Adrenal gland (tissue), 5 donors: ENCODE data around the gene PTPN1.

Experiments
- CTCF ChIP-seq, 6 experiments: fragments of 450-650 bp in 4 of 6; fragments of 200-600 bp in 2 of 6; sonication (generic) in 1 of 6; IDR thresholded peaks; 1 replicate in 5 of 6; 2 replicates in 1 of 6; pipeline versions ENCODE4 v1.5.1 to v1.8.0; 2016 to 2021; ENCODE audit warnings: antibody characterized with exemption in 6 of 6, mild to moderate bottlenecking in 2 of 6, moderate library complexity in 1 of 6
- POLR2A ChIP-seq, 2 donors: fragments of 450-650 bp; IDR thresholded peaks; one replicate each; pipeline ENCODE4 v1.6.1; 2017; ENCODE audit warnings: antibody characterized with exemption in 2 of 2, mild to moderate bottlenecking in 2 of 2, moderate library complexity in 1 of 2
- donor health status: DM: no; HTN: no; CAD: no.

GRCh38 chr20:50565383-50565782, 55.2 kb downstream of the PTPN1 start:
- TF ChIP-seq CTCF (IDR thresholded peaks at IDR 0.05) (no peak), POLR2A (IDR thresholded peaks at IDR 0.05) (no peak)
